Measurements from ENCODE around the gene SAMD4B. TPM values are rescaled to one million over a fixed set of nuclear protein-coding genes. Genes with fewer than 3 reads are reported as not detected.

The SAMD4B gene
- total RNA-seq, 2 donors from 2014 or later, result 44.5 to 72.2 TPM

DNA sequence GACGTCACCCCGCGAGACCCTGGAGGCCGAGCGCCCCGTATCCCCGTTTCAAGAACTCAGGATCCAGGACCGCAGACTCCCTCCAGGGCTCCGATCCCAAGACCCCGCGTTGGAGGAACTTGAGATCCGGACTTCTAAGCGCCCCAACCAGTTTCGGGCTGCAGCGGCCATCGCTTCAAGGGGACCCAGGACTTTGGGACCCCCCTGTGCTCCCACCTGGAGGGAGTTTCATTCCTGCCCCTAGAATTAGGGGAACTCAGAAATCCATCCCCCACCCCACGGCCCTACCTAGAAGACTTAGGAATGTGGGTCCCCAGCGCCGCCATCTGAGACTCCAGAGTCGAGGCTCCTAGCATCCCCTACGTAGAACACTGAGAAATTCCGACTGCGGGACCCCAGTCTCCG is 70.6 kb downstream of the SAMD4B start:
- no peak for DNase-seq
- intact Hi-C loops (cut with DNase I), result loop anchor here in 1 of 2 donors (1.0 kb wide), 1 partner anchor 16 kb away; no protein-coding TSS in a partner anchor
- ATAC-seq, result no peak

DNA sequence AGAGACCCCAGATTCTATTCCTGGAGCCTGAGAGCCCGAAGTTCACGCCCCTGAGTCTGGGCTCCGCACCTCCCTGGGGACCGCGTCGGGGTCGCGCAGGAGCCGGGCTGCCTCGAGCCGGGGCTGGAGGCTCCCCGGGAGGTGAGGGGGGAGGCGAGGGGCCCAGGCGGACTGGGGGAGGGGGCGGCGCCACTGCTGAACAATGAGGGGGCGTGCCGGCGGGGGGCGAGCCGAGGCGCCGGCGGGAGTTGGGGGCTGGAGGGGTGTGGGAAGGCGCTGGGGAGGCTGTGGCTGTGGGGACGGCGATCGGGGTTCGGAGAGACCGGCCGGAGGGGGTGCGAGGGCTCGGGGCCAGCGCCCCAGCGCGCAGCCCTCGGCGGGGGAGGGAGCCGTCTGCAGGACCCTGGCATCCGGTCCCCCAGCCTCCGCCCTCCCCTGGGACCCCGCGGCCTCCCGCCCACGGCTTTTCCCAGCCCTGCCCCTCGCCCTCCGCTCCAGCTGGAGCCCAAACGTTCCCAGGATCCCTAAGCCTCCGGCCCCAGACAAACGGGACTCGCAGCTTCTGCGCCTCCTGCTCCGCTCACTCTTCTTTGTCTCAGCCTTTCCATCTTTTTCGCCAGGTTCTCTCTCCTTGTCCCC is 71.2 kb downstream of the SAMD4B start:
- DNase-seq (peak; percentile 78), ATAC-seq (peak; percentile 2 to 13)
- intact Hi-C loops (cut with DNase I), result no loop called here

DNA sequence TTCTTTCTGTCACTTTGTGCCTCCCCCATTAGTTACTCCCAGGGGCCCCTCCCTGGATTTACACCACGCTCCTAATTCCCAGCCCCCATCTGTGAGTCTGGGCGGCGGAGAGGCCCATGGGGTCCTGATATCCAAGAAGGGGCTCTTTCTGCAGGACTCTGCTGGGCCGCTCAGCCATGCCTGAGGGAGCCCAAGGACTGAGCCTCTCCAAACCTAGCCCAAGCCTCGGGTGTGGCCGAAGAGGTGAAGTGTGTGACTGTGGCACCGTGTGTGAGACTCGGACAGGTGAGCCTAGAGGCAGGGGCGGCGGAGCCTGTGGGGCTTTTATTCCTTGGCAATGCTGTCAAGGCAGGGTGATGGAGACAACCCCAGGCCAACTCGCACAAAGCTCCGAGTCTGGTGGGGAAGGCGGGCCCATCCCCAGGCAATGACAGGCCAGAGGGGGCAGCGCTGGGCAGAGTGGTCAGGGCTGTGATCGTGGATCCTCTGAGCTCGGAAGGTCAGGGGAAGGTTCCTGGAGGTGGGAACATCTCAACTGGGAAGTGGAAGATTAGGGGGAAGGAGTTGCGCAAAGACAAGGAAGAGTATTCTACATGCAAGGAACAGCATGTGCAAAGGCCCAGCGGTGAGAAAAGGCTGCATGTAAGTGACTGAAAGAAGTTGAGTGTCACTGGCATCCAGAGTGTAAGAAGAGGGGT is 71.8 kb downstream of the SAMD4B start:
- intact Hi-C loops (cut with DNase I), result no loop called here
- ATAC-seq, result no peak
- DNase-seq, result peak; percentile 46

DNA sequence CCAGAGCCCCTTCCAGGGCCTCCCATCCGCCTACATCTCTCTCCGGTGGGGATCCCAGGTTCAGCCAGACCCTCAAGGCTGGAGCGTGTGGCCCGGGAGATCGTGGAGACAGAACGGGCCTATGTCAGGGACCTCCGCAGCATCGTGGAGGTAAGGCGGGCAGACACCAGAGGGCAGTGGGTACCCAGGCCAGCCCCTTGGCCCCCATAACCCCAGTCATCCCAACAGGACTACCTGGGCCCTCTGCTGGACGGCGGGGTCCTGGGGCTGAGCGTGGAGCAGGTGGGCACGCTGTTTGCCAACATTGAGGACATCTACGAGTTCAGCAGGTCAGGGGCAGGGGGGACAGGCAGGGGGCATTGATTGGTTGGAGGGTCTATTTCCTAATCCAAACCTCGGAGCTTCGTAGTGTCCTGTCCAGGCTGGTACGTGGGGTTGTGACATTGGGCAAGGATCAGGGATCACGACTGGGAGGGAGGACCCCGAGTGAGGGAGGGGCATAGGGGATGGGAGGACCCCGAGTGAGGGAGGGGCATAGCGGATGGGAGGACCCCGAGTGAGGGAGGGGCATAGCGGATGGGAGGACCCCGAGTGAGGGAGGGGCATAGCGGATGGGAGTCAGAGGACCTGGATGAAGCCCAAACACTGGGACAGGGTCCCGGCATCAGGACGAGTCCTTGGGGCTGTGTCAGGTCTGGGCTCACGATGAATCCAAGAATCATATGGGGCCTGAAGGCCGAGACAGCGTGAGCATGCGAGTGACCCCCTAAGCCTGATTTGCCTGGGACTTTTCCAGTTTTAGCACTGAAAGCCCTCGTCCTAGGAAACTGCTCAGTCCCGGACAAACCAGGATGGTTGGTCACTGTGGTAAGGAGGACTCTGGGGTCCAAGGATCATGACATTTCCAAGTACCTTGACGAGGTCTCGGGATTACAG is 73.2 kb downstream of the SAMD4B start:
- intact Hi-C loops (cut with DNase I), result loop anchor here in 1 of 2 donors (2.0 kb wide), 1 partner anchor 17 kb away; no protein-coding TSS in a partner anchor
- DNase-seq (peak; percentile 37), ATAC-seq (no peak)

DNA sequence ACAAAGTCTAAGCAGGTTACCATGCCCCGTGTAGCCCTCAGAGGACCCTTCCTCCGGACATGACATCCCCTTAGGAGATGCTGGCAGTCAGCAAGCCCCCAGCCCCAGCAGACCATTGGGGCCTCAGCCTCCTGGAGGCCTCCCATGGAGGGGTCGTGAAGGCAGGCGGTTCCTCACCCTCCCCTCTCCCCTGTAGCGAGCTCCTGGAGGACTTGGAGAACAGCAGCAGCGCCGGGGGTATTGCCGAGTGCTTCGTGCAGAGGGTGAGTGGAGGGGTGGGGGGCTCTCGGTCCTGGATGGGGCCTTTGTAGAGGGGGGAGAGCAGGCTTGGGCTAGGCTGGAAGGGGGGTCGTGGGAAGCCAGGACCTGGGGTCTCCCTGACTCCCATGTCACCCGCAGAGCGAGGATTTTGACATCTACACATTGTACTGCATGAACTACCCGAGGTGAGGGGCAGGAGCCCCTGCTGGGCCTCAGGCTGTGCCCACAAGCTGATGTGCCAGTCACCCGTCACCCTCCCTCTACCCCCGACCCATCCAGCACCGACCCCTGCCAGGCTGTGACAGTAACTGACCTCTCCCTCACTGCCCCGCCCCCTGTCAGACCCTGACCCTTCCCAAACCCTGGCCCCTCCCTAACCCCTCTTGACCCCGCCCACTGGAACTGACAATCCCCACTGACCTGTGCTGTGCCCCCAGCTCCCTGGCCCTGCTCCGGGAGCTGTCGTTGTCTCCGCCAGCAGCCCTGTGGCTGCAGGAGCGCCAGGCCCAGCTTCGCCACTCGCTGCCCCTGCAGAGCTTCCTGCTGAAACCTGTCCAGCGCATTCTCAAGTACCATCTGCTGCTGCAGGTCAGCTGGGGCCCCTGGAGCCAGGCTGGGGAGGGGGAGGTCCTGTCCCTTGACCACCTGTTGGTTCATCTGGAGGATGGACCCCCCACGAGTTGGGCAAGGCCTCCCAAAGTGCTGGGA is 74.2 kb downstream of the SAMD4B start:
- intact Hi-C loops (cut with DNase I), result loop anchor here in 1 of 2 donors (2.0 kb wide), 1 partner anchor 16 kb away; no protein-coding TSS in a partner anchor
- DNase-seq, result no peak
- ATAC-seq, result no peak

DNA sequence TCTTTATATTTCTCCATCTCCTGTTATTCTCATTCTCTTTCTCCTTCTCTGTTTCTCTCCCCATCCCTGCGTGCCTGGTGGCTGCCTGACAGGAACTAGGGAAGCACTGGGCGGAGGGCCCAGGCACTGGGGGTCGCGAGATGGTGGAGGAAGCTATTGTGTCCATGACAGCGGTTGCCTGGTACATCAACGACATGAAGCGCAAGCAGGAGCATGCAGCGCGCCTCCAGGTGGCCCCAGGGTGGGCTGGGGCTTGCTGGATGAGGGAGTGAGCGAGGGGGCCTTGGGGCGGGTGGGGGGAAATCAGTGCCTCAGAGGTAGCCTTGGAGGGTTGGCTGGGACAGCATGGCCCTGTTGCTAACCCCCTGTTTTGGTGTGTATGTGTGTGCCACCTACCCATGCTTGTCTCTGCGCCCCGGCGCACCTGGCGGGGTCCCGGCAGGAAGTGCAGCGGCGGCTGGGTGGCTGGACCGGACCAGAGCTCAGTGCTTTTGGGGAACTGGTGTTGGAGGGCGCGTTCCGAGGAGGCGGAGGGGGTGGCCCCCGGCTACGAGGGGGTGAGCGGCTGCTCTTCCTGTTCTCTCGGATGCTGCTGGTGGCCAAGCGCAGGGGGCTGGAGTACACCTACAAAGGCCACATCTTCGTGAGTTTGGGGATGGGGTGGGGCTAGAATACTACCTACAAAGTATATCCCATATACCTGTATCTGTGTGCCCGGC is 75.4 kb downstream of the SAMD4B start:
- ATAC-seq, result no peak
- intact Hi-C loops (cut with DNase I), result loop anchor here in 1 of 2 donors (2.0 kb wide), 1 partner anchor 15 kb away; no protein-coding TSS in a partner anchor
- no peak for DNase-seq

DNA sequence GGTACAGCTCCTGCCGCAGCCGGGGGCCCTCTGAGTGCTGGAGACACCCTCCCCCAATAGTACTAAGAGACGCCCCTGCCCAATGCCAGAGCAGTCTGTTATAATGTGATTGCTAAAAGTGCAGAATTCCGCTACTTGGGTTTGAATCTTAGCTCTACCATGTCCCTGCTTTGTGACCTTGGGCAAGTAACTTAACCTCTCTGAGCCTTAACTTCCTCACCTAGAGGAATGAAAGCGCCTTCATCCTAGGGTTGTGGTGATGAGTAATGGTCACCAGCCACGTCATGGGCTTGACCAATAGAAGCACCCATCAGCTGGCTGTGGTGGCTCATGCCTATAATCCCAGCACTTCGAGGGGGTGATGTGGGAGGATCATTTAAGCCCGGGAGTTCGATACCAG is 76.8 kb downstream of the SAMD4B start:
- DNase-seq (no peak), ATAC-seq (no peak)
- intact Hi-C loops (cut with DNase I), result no loop called here

DNA sequence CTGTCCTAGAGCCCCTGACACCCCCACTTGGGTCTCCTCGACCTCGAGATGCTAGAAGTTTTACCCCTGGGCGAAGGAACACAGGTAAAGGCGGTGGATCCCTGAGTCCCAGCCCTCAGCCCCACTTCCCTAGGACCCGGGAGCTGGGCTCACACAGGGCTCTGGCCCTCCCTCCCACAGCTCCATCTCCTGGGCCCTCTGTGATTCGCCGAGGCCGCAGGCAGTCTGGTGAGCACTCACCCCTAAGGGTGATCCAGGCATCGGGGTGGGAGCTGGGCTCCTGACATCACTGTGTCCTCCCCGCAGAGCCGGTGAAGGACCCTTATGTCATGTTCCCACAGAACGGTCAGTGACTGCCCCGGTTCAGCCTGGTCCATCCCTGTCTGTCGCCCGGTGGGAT is 78.5 kb downstream of the SAMD4B start:
- ATAC-seq (no peak), DNase-seq (no peak)
- intact Hi-C loops (cut with DNase I), result no loop called here

DNA sequence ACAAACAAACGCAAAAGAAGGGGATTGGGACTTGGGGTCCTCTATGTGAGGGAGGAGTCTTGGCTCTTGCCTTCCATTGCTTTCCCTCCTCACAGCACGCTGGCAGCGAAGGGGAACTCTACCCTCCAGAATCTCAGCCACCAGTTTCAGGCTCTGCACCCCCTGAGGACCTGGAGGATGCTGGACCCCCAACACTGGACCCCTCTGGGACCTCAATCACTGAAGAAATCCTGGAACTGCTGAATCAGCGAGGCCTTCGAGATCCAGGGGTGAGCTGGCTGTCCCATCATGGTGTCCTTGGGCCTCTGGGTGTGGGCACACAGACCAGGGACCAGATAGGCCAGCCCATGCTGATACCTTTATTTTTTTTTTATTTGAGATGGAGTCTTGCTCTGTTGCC is 79.8 kb downstream of the SAMD4B start:
- no peak for DNase-seq
- no peak for ATAC-seq
- intact Hi-C loops (cut with DNase I), result no loop called here

DNA sequence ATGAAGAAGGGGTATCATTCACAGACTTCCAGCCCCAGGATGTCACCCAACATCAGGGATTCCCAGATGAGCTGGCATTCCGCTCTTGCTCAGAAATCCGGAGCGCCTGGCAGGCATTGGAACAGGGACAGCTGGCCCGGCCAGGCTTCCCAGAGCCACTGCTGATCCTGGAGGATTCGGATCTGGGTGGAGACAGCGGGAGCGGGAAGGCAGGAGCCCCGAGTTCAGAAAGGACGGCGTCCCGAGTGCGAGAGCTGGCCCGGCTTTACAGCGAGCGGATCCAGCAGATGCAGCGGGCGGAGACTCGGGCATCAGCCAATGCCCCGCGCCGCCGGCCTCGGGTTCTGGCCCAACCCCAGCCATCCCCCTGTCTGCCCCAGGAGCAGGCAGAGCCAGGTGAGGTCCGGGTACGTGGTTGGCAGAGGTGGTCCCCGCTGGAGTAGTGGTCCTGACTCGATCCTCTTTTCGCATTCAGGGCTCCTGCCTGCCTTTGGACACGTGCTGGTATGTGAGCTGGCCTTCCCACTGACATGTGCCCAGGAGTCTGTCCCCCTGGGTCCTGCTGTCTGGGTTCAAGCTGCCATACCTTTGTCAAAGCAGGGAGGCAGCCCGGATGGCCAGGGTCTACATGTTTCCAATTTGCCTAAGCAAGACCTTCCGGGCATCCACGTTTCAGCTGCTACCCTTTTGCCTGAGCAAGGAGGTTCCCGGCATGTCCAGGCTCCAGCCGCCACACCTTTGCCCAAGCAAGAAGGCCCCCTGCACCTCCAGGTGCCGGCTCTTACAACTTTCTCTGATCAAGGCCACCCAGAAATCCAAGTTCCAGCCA is 81.3 kb downstream of the SAMD4B start:
- intact Hi-C loops (cut with DNase I), result no loop called here
- no peak for ATAC-seq
- DNase-seq, result no peak

DNA sequence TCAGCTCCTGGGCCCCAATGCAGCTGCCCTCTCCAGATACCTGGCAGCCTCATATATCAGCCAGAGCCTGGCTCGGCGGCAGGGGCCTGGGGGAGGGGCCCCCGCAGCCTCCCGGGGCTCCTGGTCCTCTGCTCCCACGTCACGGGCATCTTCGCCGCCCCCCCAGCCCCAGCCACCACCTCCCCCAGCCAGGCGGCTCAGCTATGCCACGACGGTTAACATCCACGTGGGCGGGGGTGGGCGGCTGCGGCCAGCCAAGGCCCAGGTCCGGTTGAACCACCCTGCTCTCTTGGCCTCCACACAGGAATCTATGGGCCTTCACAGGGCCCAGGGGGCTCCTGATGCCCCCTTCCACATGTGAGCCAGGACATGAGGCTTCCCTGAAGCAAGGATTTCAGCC is 82.7 kb downstream of the SAMD4B start:
- no peak for DNase-seq
- ATAC-seq, result no peak
- intact Hi-C loops (cut with DNase I), result no loop called here

DNA sequence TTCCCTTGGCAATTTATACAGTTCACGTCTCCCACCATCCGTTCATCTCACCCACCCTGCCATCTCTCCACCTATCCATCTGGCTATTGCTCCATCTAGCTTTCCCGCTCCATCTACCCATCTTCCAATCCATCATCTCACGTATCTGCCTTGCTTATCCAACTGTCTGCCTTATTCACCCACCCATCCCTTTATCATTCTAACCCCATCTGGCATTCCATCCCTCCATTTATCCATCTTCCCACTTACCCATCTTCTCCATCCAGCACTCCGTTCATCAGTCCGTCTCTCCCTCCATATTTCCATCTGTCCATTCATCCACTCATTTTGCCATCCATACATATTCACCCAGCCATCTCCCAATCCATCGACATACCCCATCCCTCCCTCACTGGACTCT is 83.5 kb downstream of the SAMD4B start:
- intact Hi-C loops (cut with DNase I), result no loop called here
- no peak for DNase-seq
- ATAC-seq, result no peak

DNA sequence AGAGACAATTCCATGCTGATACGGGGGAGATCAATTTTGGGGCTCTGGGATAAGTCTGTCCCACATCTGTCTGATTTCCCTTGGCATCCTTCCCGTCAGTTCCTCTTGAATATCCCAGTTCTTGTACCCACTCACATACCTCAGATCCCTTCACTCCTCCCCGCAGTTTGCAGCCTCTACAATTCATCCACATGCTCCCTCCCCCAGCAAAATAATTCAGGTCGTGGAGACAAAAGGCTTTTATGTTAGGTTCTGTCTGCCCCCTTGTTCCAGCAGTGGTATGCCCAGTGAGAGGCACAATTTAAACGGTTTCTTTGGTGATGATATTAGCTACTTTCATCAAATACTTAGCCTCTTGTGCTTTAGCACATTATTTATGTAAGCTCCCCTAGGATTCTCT is 83.9 kb downstream of the SAMD4B start:
- ATAC-seq (no peak), DNase-seq (no peak)
- intact Hi-C loops (cut with DNase I), result no loop called here

DNA sequence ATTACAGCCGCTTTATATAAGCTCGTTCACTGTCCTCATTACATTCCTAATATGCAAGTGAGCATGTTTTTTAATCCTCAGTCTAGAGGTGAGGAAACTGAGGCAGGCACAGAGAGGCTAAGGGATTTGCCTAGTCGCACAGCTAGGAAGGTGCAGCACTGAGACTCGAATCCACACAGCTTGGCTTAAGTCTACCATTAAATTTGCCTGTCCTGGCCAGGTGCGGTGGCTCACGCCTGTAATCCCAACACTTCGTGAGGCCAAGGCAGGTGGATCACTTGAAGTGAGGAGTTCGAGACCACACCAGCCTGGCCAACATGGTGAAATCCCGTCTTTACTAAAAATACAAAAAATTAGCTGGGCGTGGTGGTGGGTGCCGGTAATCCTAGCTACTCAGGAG is 85.5 kb downstream of the SAMD4B start:
- intact Hi-C loops (cut with DNase I), result no loop called here
- DNase-seq (no peak), ATAC-seq (no peak)

DNA sequence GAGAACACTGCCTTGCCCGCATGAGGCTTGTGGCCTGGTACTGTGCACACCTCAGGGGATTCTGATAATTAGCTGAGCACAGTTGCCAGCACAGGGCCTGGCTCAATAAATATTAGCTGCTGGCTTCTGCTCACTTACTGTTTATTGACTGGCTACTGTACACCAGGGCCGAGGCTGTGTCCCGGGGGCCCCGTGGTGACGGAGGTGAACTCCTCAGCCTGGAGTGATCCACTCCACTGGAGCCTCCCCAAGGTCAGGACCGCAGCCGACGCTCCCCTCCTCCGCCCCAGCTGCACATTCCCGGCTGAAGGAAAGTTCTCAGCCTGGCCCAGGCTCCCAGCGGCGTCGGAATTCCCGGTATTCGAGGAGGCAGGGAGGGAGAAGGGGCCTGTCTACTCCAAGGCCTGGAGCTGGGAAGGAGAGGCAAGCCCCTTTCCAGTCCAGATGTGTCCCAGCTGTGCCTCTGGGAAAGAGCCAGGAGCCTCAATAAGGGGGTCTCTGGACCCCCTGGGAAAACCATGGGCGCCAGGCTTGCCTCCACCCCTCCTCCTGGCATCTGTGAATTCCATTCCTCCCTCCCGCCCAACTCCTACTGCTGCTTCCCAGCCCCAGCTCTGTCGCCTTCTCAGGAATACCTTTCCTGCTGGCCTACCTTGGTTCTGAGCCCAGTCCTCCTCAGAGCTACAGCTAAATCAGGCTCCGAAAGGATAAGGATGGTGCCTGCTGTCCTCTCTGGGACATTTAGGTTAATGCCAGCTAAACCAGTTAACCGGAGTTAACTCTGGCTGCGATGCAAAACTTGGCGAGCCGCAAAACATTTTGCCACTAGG is 86.3 kb downstream of the SAMD4B start:
- ATAC-seq (peak; percentile 79 to 91), DNase-seq (peak; percentile 78)
- intact Hi-C loops (cut with DNase I), result no loop called here
